Activated naive CD8-positive, alpha-beta T cell treated with anti-CD3 and anti-CD28 coated beads, Interleukin-2, amount 10 ng/mL, durations not matched to agents 7 days and 5 days (primary cell): ENCODE measurements around the gene KCNJ1. TPM values are rescaled to one million over a fixed set of nuclear protein-coding genes. Genes with fewer than 3 reads are reported as not detected.

Source experiments
- ATAC-seq: fragments of 150-1000 bp; cut with Tn5 transposase; one replicate; pipeline ENCODE4 v1.10.0; 2021; ENCODE audit warnings: low read depth, moderate library complexity
- POLR2A ChIA-PET: fragments of 350-600 bp; sonication (Branson Sonifier 250); formaldehyde crosslinking; loops from one replicate; lab custom pipeline; 2021; ENCODE audit warnings: antibody characterized with exemption; lab: Charles Lee
- DNase-seq: peaks from one replicate; pipeline ENCODE4 v3.0.0; 2021
- H3K27ac Mint-ChIP-seq: one replicate; pipeline ENCODE4 v1.8.0; 2022; ENCODE audit warnings: mild to moderate bottlenecking, mixed read lengths
- H3K27me3 Mint-ChIP-seq: one replicate; pipeline ENCODE4 v1.8.0; 2022; ENCODE audit warnings: mild to moderate bottlenecking, moderate library complexity, mixed read lengths
- H3K36me3 Mint-ChIP-seq: one replicate; pipeline ENCODE4 v1.8.0; 2021; ENCODE audit warnings: mild to moderate bottlenecking, mixed read lengths
- H3K4me1 Mint-ChIP-seq: one replicate; pipeline ENCODE4 v1.8.0; 2021; ENCODE audit warnings: mixed read lengths
- H3K4me3 Mint-ChIP-seq: one replicate; pipeline ENCODE4 v1.8.0; 2022; ENCODE audit warnings: mild to moderate bottlenecking, moderate library complexity, mixed read lengths
- H3K9me3 Mint-ChIP-seq: one replicate; pipeline ENCODE4 v1.8.0; 2021; ENCODE audit warnings: mixed read lengths
- total RNA-seq, 2 experiments: library from RNA; stranded (reverse); gene quantifications; one replicate each; pipeline ENCODE4 v1.2.3, GENCODE V29; 2021

KCNJ1 gene
- total RNA-seq, 2 experiments from 2014 or later, result 0.14 TPM; not detected in 1

GRCh38 chr11:128843198-128843785 lies 23.8 kb downstream of the KCNJ1 start:
- DNase-seq (no peak), ATAC-seq (no peak)
- Mint-ChIP-seq H3K4me3 (no peak overlapping the region), H3K36me3 (peaks cover 5% of the 10 kb centered on the region), H3K4me1 (peaks cover 17% of the 10 kb centered on the region), H3K9me3 (peaks cover 2% of the 10 kb centered on the region), H3K27ac (no peak overlapping the region), H3K27me3 (no peaks in the 10 kb centered on the region)
- POLR2A ChIA-PET, result no interaction called here

DNA sequence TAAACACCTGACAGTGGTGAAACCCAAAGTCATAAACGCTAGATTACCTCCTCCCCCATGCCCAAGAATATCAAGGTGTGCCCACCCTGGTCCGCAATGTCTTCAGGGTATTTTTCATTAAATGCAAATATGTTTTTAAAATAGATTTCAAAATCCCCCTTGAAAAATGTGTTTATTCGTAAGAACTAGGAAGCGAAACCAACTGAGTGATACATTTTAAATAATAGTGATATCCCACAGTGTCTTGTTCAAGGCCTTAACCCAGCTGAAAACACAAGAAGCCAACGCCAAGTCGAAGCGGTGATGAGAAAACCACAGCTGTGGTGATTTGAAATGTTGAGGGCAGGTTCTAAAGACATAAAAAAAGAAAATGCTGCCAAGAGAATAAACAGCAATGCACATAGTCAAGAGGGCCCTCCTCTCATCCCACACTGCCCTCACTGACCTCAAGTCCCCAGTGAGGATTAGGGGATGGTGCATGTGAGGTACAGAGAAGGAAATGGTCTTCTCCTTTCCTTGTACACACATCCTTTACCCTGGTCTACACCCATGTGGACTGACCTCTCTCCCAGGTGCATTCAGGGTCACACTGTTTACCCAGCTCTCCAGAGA lies 25.5 kb downstream of the KCNJ1 start:
- Mint-ChIP-seq H3K36me3 (peaks cover 7% of the 10 kb centered on the region), H3K4me3 (no peak overlapping the region), H3K4me1 (peaks cover 25% of the 10 kb centered on the region), H3K27me3 (no peaks in the 10 kb centered on the region), H3K27ac (no peak overlapping the region), H3K9me3 (peaks cover 4% of the 10 kb centered on the region)
- peak; percentile 4 for ATAC-seq
- DNase-seq, result no peak
- POLR2A ChIA-PET, result no interaction called here

DNA sequence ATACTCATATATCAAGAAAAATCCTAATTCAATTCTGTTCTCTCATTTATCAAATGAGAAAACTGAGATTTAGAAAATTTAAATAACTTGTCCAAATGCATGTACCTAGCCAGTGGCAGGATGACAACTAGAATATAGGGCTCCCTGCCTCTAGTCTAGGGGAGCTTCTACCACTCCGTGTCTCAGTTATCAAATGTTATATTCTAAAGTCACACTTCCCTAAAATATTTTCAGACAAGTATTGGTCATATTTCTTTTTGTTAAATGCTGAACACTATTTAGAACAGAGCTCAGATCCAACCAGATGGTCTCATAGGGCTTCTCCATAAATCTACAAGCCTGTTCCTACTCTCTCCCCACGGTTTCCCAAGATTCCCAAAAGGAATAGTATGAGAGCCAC lies 26.3 kb downstream of the KCNJ1 start:
- no peak overlapping the region for H3K4me3 Mint-ChIP-seq
- peaks cover 4% of the 10 kb centered on the region for H3K9me3 Mint-ChIP-seq
- peaks cover 26% of the 10 kb centered on the region for H3K4me1 Mint-ChIP-seq
- H3K36me3 Mint-ChIP-seq, result peaks cover 10% of the 10 kb centered on the region
- no peak for DNase-seq
- H3K27me3 Mint-ChIP-seq, result no peaks in the 10 kb centered on the region
- H3K27ac Mint-ChIP-seq, result no peak overlapping the region
- no peak for ATAC-seq
- POLR2A ChIA-PET, result no interaction called here

- POLR2A ChIA-PET, result no interaction called here
- no peak overlapping the region for H3K4me3 Mint-ChIP-seq
- no peaks in the 10 kb centered on the region for H3K27me3 Mint-ChIP-seq
- ATAC-seq (no peak), DNase-seq (no peak)
- H3K9me3 Mint-ChIP-seq, result peaks cover 4% of the 10 kb centered on the region
- H3K27ac Mint-ChIP-seq, result no peak overlapping the region
- H3K36me3 Mint-ChIP-seq, result peaks cover 10% of the 10 kb centered on the region
- peaks cover 20% of the 10 kb centered on the region for H3K4me1 Mint-ChIP-seq
Measured at GRCh38 chr11:128840137-128840536, 27.0 kb downstream of the KCNJ1 start.

GRCh38 chr11:128839081-128839480 lies 28.0 kb downstream of the KCNJ1 start:
- Mint-ChIP-seq H3K27me3 (no peaks in the 10 kb centered on the region), H3K4me3 (no peak overlapping the region), H3K4me1 (peaks cover 16% of the 10 kb centered on the region), H3K27ac (no peak overlapping the region), H3K9me3 (peaks cover 4% of the 10 kb centered on the region), H3K36me3 (peaks cover 10% of the 10 kb centered on the region)
- DNase-seq (no peak), ATAC-seq (no peak)
- POLR2A ChIA-PET, result no interaction called here

- no peak for DNase-seq
- H3K27ac Mint-ChIP-seq, result no peak overlapping the region
- no peak overlapping the region for H3K4me3 Mint-ChIP-seq
- peaks cover 10% of the 10 kb centered on the region for H3K36me3 Mint-ChIP-seq
- peaks cover 17% of the 10 kb centered on the region for H3K4me1 Mint-ChIP-seq
- peak; percentile 56 for ATAC-seq
- POLR2A ChIA-PET, result no interaction called here
- peaks cover 2% of the 10 kb centered on the region for H3K9me3 Mint-ChIP-seq
- H3K27me3 Mint-ChIP-seq, result no peaks in the 10 kb centered on the region
Measured at GRCh38 chr11:128837627-128838026, 29.5 kb downstream of the KCNJ1 start.

DNA sequence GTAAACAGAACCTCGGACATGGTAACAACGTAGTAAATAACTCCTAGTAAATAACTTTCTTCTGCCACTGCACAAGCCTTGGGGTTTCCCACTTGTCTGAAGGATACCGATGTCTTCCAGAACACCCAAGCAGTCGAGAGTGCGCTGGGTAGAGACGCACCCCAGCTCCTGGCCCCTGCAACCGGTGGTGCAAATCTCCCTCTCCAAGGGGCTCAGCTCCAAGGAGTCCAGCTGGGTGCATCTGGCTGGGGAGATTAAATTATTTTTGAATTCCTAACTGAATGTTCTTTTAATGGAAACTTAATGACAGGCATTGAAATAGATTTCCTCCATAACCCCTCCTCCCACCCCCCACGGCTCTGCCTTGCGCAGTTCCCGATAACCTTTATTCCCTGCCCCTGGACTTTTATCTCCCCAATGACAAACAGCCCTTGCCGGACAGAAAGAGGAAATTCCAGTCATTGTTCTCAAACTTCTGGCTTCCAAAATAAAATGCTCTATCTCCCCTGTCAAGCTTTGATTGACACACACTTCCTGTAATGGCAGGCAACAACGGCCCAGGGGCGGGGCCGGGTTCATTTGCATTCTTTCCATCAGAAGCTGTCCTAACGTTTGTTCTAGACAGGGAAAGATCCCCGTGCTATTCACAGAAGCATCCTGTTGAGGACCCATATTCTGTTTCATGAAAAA lies 31.2 kb downstream of the KCNJ1 start:
- DNase-seq (no peak), ATAC-seq (no peak)
- H3K4me3 Mint-ChIP-seq, result no peak overlapping the region
- peaks cover 2% of the 10 kb centered on the region for H3K9me3 Mint-ChIP-seq
- no peaks in the 10 kb centered on the region for H3K27me3 Mint-ChIP-seq
- no peak overlapping the region for H3K27ac Mint-ChIP-seq
- peaks cover 9% of the 10 kb centered on the region for H3K36me3 Mint-ChIP-seq
- H3K4me1 Mint-ChIP-seq, result peaks cover 21% of the 10 kb centered on the region
- POLR2A ChIA-PET, result no interaction called here

DNA sequence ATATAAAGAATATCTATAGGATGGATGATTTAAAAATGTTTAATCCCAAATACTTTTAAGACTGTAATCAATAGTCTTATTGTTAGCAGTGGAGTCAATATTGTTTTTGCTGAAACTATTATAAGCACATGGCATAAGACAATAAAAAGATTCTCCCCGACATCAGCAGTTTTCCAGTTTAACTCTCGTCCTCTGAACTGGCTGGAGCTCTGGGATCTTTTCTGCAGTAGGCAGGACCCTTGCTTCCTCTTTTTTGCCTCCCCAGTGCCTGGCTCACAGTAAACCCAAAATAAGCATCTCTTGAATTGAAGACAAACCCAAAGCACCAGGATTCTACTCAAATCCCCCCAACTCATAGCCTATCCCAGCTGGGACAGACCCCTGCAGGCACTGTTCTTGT lies 32.9 kb downstream of the KCNJ1 start:
- ATAC-seq (no peak), DNase-seq (no peak)
- Mint-ChIP-seq H3K9me3 (peaks cover 2% of the 10 kb centered on the region), H3K27ac (no peak overlapping the region), H3K4me3 (no peak overlapping the region), H3K4me1 (peaks cover 32% of the 10 kb centered on the region), H3K36me3 (peaks cover 6% of the 10 kb centered on the region), H3K27me3 (no peaks in the 10 kb centered on the region)
- POLR2A ChIA-PET, result no interaction called here

- Mint-ChIP-seq H3K9me3 (peaks cover under 1% of the 10 kb centered on the region), H3K4me3 (peak overlapping the region; percentile 86), H3K4me1 (peaks cover 24% of the 10 kb centered on the region), H3K36me3 (peaks cover 3% of the 10 kb centered on the region), H3K27ac (peak overlapping the region; percentile 91), H3K27me3 (no peaks in the 10 kb centered on the region)
- POLR2A ChIA-PET, result interaction anchor here (1.5 kb wide), 1 partner anchor 56 kb away, joined by 5 read pairs; no protein-coding TSS in a partner anchor
- DNase-seq (no peak), ATAC-seq (no peak)
Measured at GRCh38 chr11:128832121-128832497, 35.0 kb downstream of the KCNJ1 start.

GRCh38 chr11:128831174-128832120 lies 35.6 kb downstream of the KCNJ1 start:
- POLR2A ChIA-PET, result interaction anchor here (0.7 to 1.5 kb wide), 2 partner anchors 56 to 197 kb away, joined by 4 to 5 read pairs; no protein-coding TSS in a partner anchor
- Mint-ChIP-seq H3K4me3 (peak overlapping the region; percentile 86), H3K27ac (peak overlapping the region; percentile 91), H3K27me3 (no peaks in the 10 kb centered on the region), H3K4me1 (peaks cover 24% of the 10 kb centered on the region), H3K9me3 (no peaks in the 10 kb centered on the region), H3K36me3 (peaks cover 3% of the 10 kb centered on the region)
- DNase-seq, result peak; percentile 86
- ATAC-seq, result peak; percentile 87

- POLR2A ChIA-PET, result interaction anchor here (0.6 to 1.6 kb wide), 5 partner anchors 10 to 793 kb away, joined by 3 to 5 read pairs (median 3); no protein-coding TSS in a partner anchor
- Mint-ChIP-seq H3K27me3 (no peaks in the 10 kb centered on the region), H3K36me3 (no peaks in the 10 kb centered on the region)
Measured at GRCh38 chr11:128830290-128831173, 36.6 kb downstream of the KCNJ1 start.

DNA sequence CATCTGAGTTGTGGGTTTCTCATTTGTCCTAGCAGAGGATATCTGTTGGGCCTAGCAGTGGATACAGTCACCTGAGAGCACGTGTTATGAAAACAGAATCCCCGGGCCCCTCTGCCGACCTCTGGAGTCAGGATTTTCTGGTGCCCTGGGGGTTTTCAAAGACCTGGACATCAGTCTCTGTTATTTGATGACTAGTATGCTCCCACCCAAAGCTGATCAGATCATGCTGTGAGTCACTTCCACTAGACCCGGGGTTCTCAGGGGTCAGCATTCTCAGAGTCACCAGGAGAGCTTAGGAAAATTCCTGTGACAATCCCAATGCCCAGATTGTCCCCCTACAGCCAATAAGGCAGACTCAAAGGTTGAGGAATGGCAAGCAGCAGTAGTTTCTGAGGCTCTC lies 38.7 kb downstream of the KCNJ1 start:
- DNase-seq (no peak), ATAC-seq (no peak)
- Mint-ChIP-seq H3K9me3 (no peaks in the 10 kb centered on the region), H3K4me3 (no peak overlapping the region), H3K4me1 (peaks cover 22% of the 10 kb centered on the region), H3K36me3 (no peaks in the 10 kb centered on the region), H3K27me3 (no peaks in the 10 kb centered on the region), H3K27ac (no peak overlapping the region)
- POLR2A ChIA-PET, result no interaction called here

More at GRCh38 chr11:128830290-128831173, 36.6 kb downstream of the KCNJ1 start:
- ATAC-seq (peak; percentile 41), DNase-seq (no peak)
- Mint-ChIP-seq H3K27ac (peak overlapping the region; percentile 86), H3K4me1 (peaks cover 22% of the 10 kb centered on the region), H3K4me3 (peak overlapping the region; percentile 73), H3K9me3 (no peaks in the 10 kb centered on the region)
